GM23338 (cell line): ENCODE data around the gene CSF1R. TPM values are rescaled to one million over a fixed set of nuclear protein-coding genes. Genes with fewer than 3 reads are reported as not detected.

Source experiments
- ATAC-seq: fragments of 200-7000 bp; cut with Tn5 transposase; 3 replicates; pipeline ENCODE4 v1.9.1; 2020
- DNase-seq: peaks from one replicate; pipeline ENCODE4 v3.0.0-alpha.2; 2015; ENCODE audit warnings: low spot score
- H2AFZ ChIP-seq: fragments of 200-600 bp; sonication (generic); 2 replicates; pipeline ENCODE4 v1.8.0; 2016; ENCODE audit warnings: antibody characterized with exemption, mild to moderate bottlenecking, moderate library complexity
- H3F3A ChIP-seq: fragments of 200-600 bp; sonication (generic); replicated peaks from 2 replicates; pipeline ENCODE4 v1.8.0; 2017; ENCODE audit warnings: antibody characterized with exemption, mixed run types, low read depth
- H3K27ac ChIP-seq: fragments of 200-600 bp; sonication (generic); 2 replicates; pipeline ENCODE4 v1.6.1; 2016; ENCODE audit warnings: low read depth
- H3K27me3 ChIP-seq: fragments of 200-600 bp; sonication (generic); 2 replicates; pipeline ENCODE4 v1.8.0; 2016; ENCODE audit warnings: mild to moderate bottlenecking, mixed run types, moderate library complexity; ENCODE audit not compliant: insufficient read depth
- H3K36me3 ChIP-seq: fragments of 200-600 bp; sonication (generic); 2 replicates; pipeline ENCODE4 v1.8.0; 2016; ENCODE audit warnings: mild to moderate bottlenecking; ENCODE audit not compliant: insufficient read depth
- H3K4me1 ChIP-seq: fragments of 200-600 bp; sonication (generic); 2 replicates; pipeline ENCODE4 v1.8.0; 2016; ENCODE audit warnings: mild to moderate bottlenecking, moderate library complexity; ENCODE audit not compliant: insufficient read depth
- H3K4me2 ChIP-seq: fragments of 200-600 bp; sonication (generic); 2 replicates; pipeline ENCODE4 v1.7.1; 2017; ENCODE audit warnings: mixed run types
- H3K4me3 ChIP-seq: fragments of 200-600 bp; sonication (generic); 2 replicates; pipeline ENCODE4 v1.6.1; 2016; ENCODE audit warnings: mixed run types
- H3K79me2 ChIP-seq: fragments of 200-600 bp; sonication (generic); replicated peaks from 2 replicates; pipeline ENCODE4 v1.8.0; 2017; ENCODE audit warnings: mild to moderate bottlenecking; ENCODE audit not compliant: insufficient read depth
- H3K9me2 ChIP-seq: fragments of 200-600 bp; sonication (generic); 2 replicates; pipeline ENCODE4 v1.8.0; 2017; ENCODE audit not compliant: insufficient read depth
- H4K20me1 ChIP-seq: fragments of 200-600 bp; sonication (generic); replicated peaks from 2 replicates; pipeline ENCODE4 v1.8.0; 2017; ENCODE audit warnings: mild to moderate bottlenecking; ENCODE audit not compliant: insufficient read depth
- H3K27ac Mint-ChIP-seq: 2 replicates; pipeline ENCODE4 v1.8.0; 2020; ENCODE audit warnings: inconsistent platforms, mild to moderate bottlenecking, moderate library complexity, mixed read lengths
- H3K27me3 Mint-ChIP-seq: 3 replicates; pipeline ENCODE4 v1.8.0; 2022; ENCODE audit warnings: low read depth, mild to moderate bottlenecking, moderate library complexity, mixed read lengths, inconsistent platforms; ENCODE audit not compliant: insufficient read depth, poor library complexity
- H3K36me3 Mint-ChIP-seq: 3 replicates; pipeline ENCODE4 v1.8.0; 2021; ENCODE audit warnings: low read depth, mild to moderate bottlenecking, inconsistent platforms, moderate library complexity, mixed read lengths
- H3K4me1 Mint-ChIP-seq: 3 replicates; pipeline ENCODE4 v1.8.0; 2020; ENCODE audit warnings: mild to moderate bottlenecking, inconsistent platforms, mixed read lengths
- H3K4me3 Mint-ChIP-seq: 3 replicates; pipeline ENCODE4 v1.8.0; 2021; ENCODE audit warnings: moderate library complexity, mild to moderate bottlenecking, inconsistent platforms, mixed read lengths
- H3K9me3 Mint-ChIP-seq: 3 replicates; pipeline ENCODE4 v1.8.0; 2020; ENCODE audit warnings: moderate library complexity, mild to moderate bottlenecking, inconsistent platforms, mixed read lengths
- CTCF ChIP-seq, 2 experiments: fragments of 200-600 bp in 1 of 2; sonication (generic) in 1 of 2; conservative IDR thresholded peaks; 2 replicates each; pipeline versions ENCODE4 v1.5.1 to v1.6.1; 2016 to 2017; ENCODE audit warnings: antibody characterized with exemption in 2 of 2, low read depth in 2 of 2, mild to moderate bottlenecking in 2 of 2, moderate library complexity in 1 of 2
- EZH2 ChIP-seq: fragments of 200-600 bp; sonication (generic); IDR thresholded peaks from one replicate; pipeline ENCODE4 v1.8.0; 2017; ENCODE audit warnings: antibody characterized with exemption, mild to moderate bottlenecking, low read depth; ENCODE audit not compliant: unreplicated experiment
- EZH2phosphoT487 ChIP-seq: fragments of 200-600 bp; sonication (generic); IDR thresholded peaks from one replicate; pipeline ENCODE4 v1.8.1; 2018; ENCODE audit warnings: antibody characterized with exemption; ENCODE audit not compliant: unreplicated experiment
- REST ChIP-seq: IDR thresholded peaks from one replicate; pipeline ENCODE4 v1.6.1; 2018; ENCODE audit warnings: antibody characterized with exemption; ENCODE audit not compliant: unreplicated experiment
- ZNF462 ChIP-seq: fragments of 250-450 bp; sonication (Bioruptor Pico); IDR thresholded peaks from 2 replicates; pipeline ENCODE4 v1.5.0; 2020; ENCODE audit warnings: mild to moderate bottlenecking, moderate library complexity
- polyA plus RNA-seq: library from polyadenylated mRNA; unstranded; fragments of >200 nt; fragmentation: Nextera tagmentation; extraction: Ambion mirVana; gene quantifications from 2 replicates; pipeline ENCODE4 v1.2.1, GENCODE V29; 2016
- total RNA-seq: library from RNA; depleted of rRNA; stranded (reverse); fragments of >200 nt; shearing (Covaris generic); gene quantifications from 2 replicates; pipeline ENCODE4 v1.2.3, GENCODE V29; 2014

CSF1R gene
- total and polyA plus RNA-seq, 2 experiments from 2014 or later: 0.21 TPM; not detected in 1

GRCh38 chr5:150135557-150136304, 49.4 kb upstream of the CSF1R start:
- no peak for DNase-seq
- no peak for TF ChIP-seq ZNF462 (CRISPR knock-in tag)
- no peak for TF ChIP-seq REST
- no peak for TF ChIP-seq EZH2
- no peak for TF ChIP-seq EZH2phosphoT487
- TF ChIP-seq CTCF (conservative IDR thresholded peaks at IDR 0.05; ENCODE audit: low read depth in 2 of 2): no peak
- Mint-ChIP-seq H3K27ac (no peak overlapping the region), H3K9me3 (no peaks in the 10 kb centered on the region), H3K27me3 (peaks cover 21% of the 10 kb centered on the region), H3K4me3 (no peak overlapping the region), H3K36me3 (no peaks in the 10 kb centered on the region; the same call in 2 of the 3 replicates), H3K4me1 (peaks cover 50% of the 10 kb centered on the region)
- Histone ChIP-seq H3K9me2 (no peaks in the 10 kb centered on the region), H3K4me2 (no peak overlapping the region), H3K4me1 (peaks cover 25% of the 10 kb centered on the region), H3K79me2 (no peaks in the 10 kb centered on the region), H3K4me3 (no peak overlapping the region), H3K27ac (no peak overlapping the region), H3F3A (no peaks in the 10 kb centered on the region), H2AFZ (no peak overlapping the region), H4K20me1 (no peaks in the 10 kb centered on the region), H3K27me3 (no peaks in the 10 kb centered on the region), H3K36me3 (no peaks in the 10 kb centered on the region)
- ATAC-seq: no peak
